ENCODE measurements around the gene C20orf96. TPM values are rescaled to one million over a fixed set of nuclear protein-coding genes. Genes with fewer than 3 reads are reported as not detected.

The C20orf96 gene
- total RNA-seq, 1 donor from 2014 or later = 8.8 TPM

GRCh38 chr20:278607-279571 is 11.7 kb downstream of the C20orf96 start:
- H3K4me3 ChIP-seq = peak overlapping the region; percentile 25
- peak; percentile 13 for TF ChIP-seq CTCF (IDR thresholded peaks at IDR 0.05)
- intact Hi-C loops (cut with DNase I) = no loop called here
- H3K27ac ChIP-seq = no peak overlapping the region
- DNase-seq (no peak), ATAC-seq (peak; percentile 44)
- H3K9me3 ChIP-seq = no peaks in the 10 kb centered on the region
- H3K4me1 ChIP-seq = no peaks in the 10 kb centered on the region
- no peaks in the 10 kb centered on the region for H3K27me3 ChIP-seq
- peaks cover 19% of the 10 kb centered on the region for H3K36me3 ChIP-seq

GRCh38 chr20:278181-278580 is 12.4 kb downstream of the C20orf96 start:
- H3K27me3 ChIP-seq = no peaks in the 10 kb centered on the region
- ATAC-seq = no peak
- no peak for DNase-seq
- H3K4me1 ChIP-seq = no peaks in the 10 kb centered on the region
- H3K36me3 ChIP-seq = peaks cover 19% of the 10 kb centered on the region
- TF ChIP-seq CTCF (IDR thresholded peaks at IDR 0.05) = no peak
- H3K9me3 ChIP-seq = no peaks in the 10 kb centered on the region
- intact Hi-C loops (cut with DNase I) = no loop called here
- no peak overlapping the region for H3K4me3 ChIP-seq
- H3K27ac ChIP-seq = no peak overlapping the region

GRCh38 chr20:277496-277781 is 13.1 kb downstream of the C20orf96 start:
- H3K9me3 ChIP-seq = no peaks in the 10 kb centered on the region
- no peak overlapping the region for H3K4me3 ChIP-seq
- intact Hi-C loops (cut with DNase I) = no loop called here
- no peaks in the 10 kb centered on the region for H3K27me3 ChIP-seq
- ATAC-seq = no peak
- H3K4me1 ChIP-seq = no peaks in the 10 kb centered on the region
- H3K36me3 ChIP-seq = peaks cover 19% of the 10 kb centered on the region
- no peak for DNase-seq
- no peak for TF ChIP-seq CTCF (IDR thresholded peaks at IDR 0.05)
- no peak overlapping the region for H3K27ac ChIP-seq

GRCh38 chr20:276620-277495 is 13.7 kb downstream of the C20orf96 start:
- peaks cover 19% of the 10 kb centered on the region for H3K36me3 ChIP-seq
- TF ChIP-seq CTCF (IDR thresholded peaks at IDR 0.05) = no peak
- intact Hi-C loops (cut with DNase I) = no loop called here
- no peak overlapping the region for H3K27ac ChIP-seq
- H3K4me1 ChIP-seq = no peaks in the 10 kb centered on the region
- DNase-seq = no peak
- H3K4me3 ChIP-seq = no peak overlapping the region
- no peak for ATAC-seq
- no peaks in the 10 kb centered on the region for H3K27me3 ChIP-seq
- no peaks in the 10 kb centered on the region for H3K9me3 ChIP-seq

- no peak for ATAC-seq
- Histone ChIP-seq H3K36me3 (peaks cover 16% of the 10 kb centered on the region), H3K4me3 (no peak overlapping the region), H3K4me1 (no peaks in the 10 kb centered on the region), H3K27me3 (no peaks in the 10 kb centered on the region), H3K27ac (no peak overlapping the region), H3K9me3 (no peaks in the 10 kb centered on the region)
- intact Hi-C loops (cut with DNase I) = no loop called here
- no peak for DNase-seq
- no peak for TF ChIP-seq CTCF (IDR thresholded peaks at IDR 0.05)
Observed at GRCh38 chr20:275791-276190, 14.8 kb downstream of the C20orf96 start.

Measured in upper lobe of right lung (tissue), 1 donor.